ENCODE data around the gene TBC1D20. TPM values are rescaled to one million over a fixed set of nuclear protein-coding genes. Genes with fewer than 3 reads are reported as not detected.

TBC1D20 gene
- total RNA-seq, 1 experiment from 2014 or later = 35.8 TPM

DNA sequence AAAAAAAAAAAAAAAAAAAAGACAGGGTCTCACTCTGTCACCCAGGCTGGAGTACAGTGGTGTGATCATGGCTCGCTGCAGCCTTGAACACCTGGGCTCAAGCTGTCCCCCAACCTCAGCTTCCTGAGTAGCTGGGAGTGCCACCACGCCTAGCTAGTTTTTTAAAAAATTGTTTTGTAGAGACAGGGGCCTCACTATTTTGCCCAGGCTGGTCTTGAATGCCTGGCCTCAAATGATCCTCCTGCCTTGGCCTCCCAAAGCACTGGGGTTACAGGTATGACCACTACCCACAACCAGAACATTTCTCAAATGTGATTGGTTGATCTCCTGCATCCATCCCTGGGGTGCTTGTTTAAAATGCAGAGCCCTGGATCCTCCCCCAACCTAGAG, 59.8 kb downstream of the TBC1D20 start:
- Mint-ChIP-seq H3K27me3 (ENCODE audit: insufficient read depth, unreplicated experiment) (no peaks in the 10 kb centered on the region), H3K9me3 (ENCODE audit: unreplicated experiment) (no peaks in the 10 kb centered on the region), H3K27ac (ENCODE audit: unreplicated experiment) (peak overlapping the region; percentile 98), H3K4me1 (ENCODE audit: low read depth, unreplicated experiment) (peaks cover 34% of the 10 kb centered on the region), H3K4me3 (ENCODE audit: unreplicated experiment) (no peak overlapping the region), H3K36me3 (ENCODE audit: insufficient read depth, unreplicated experiment) (peaks cover 49% of the 10 kb centered on the region)
- TSS peak; percentile 47 for BruUV-seq (replicated peaks)
- Histone ChIP-seq H3K36me3 (ENCODE audit: control insufficient read depth, insufficient read depth, low read length) (no peaks in the 10 kb centered on the region; the same call in 1 of the 2 replicates), H3K4me3 (ENCODE audit: low read depth, low read length) (no peak overlapping the region), H3K9me3 (no peaks in the 10 kb centered on the region), H3K4me1 (peaks cover 33% of the 10 kb centered on the region), H3K27me3 (replicated peaks; ENCODE audit: control insufficient read depth, insufficient read depth, low read length) (no peaks in the 10 kb centered on the region)
- ChIA-PET CTCF (no interaction called here), POLR2A (interaction anchor here (0.6 to 0.7 kb wide), 3 partner anchors 22 to 55 kb away, joined by 3 to 5 read pairs (median 3); partner anchors contain the start of gene TRIB3)
- intact Hi-C loops (cut with micrococcal nuclease; ENCODE audit: unreplicated experiment) = loop anchor here (1.0 to 5.0 kb wide), 4 partner anchors 22 to 60 kb away; partner anchors contain the start of genes TBC1D20 and TRIB3
- DNase-seq = no peak
- TF ChIP-seq, protein P1, sequence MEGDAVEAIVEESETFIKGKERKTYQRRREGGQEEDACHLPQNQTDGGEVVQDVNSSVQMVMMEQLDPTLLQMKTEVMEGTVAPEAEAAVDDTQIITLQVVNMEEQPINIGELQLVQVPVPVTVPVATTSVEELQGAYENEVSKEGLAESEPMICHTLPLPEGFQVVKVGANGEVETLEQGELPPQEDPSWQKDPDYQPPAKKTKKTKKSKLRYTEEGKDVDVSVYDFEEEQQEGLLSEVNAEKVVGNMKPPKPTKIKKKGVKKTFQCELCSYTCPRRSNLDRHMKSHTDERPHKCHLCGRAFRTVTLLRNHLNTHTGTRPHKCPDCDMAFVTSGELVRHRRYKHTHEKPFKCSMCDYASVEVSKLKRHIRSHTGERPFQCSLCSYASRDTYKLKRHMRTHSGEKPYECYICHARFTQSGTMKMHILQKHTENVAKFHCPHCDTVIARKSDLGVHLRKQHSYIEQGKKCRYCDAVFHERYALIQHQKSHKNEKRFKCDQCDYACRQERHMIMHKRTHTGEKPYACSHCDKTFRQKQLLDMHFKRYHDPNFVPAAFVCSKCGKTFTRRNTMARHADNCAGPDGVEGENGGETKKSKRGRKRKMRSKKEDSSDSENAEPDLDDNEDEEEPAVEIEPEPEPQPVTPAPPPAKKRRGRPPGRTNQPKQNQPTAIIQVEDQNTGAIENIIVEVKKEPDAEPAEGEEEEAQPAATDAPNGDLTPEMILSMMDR (IDR thresholded peaks at IDR 0.05; ENCODE audit: insufficient read depth in 1 of 2, low read depth in 1 of 2, low read length in 1 of 2, severe bottlenecking in 1 of 2, unreplicated experiment in 1 of 2) = no peak

DNA sequence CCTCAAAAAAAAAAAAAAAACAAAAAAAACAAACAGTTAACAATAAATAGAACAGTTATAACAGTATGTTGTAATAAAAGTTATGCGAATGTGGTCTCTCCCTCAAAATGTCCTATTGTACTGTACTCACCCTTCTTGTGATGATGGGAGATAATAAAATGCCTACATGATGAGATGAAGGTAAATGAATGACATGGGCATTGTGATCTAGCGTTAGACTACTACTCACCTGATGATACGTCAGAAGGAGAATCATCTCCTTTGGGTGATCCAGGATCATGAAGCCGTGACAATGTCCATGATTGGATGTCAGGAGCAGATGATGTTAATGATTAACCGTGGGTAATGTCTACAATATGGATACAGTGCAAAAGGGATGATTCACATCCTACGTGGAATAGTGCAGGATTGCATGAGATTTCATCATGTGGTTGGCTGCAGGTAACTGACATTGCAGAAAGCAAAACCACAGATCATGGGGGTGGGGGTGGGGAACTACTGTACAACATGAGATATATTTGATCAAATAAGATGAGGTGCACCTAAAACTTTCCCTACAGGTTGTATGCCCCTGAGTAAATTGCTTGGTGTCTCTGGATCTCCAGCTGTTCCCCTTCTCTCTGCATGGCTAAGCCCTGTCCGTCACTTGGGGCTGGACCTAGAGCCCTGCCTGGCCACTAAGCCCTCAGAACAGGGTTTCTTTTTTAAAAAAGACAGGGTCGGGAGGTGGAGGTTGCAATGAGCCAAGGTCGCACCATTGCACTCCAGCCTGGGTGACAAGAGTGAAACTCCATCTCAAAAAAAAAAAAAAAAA, 60.4 kb downstream of the TBC1D20 start:
- H3K9me3 ChIP-seq = no peaks in the 10 kb centered on the region
- H3K27ac Mint-ChIP-seq (ENCODE audit: unreplicated experiment) = peak overlapping the region; percentile 98
- peak overlapping the region; percentile 58 for H3K4me3 Mint-ChIP-seq (ENCODE audit: unreplicated experiment)
- CTCF ChIA-PET = interaction anchor here (1.9 kb wide), 1 partner anchor 30 kb away, joined by 5 read pairs; no protein-coding TSS in a partner anchor
- peaks cover 28% of the 10 kb centered on the region for H3K4me1 Mint-ChIP-seq (ENCODE audit: low read depth, unreplicated experiment)
- H3K9me3 Mint-ChIP-seq (ENCODE audit: unreplicated experiment) = no peaks in the 10 kb centered on the region
- peaks cover 29% of the 10 kb centered on the region for H3K4me1 ChIP-seq
- DNase-seq = peak; percentile 92 to 94
- TF ChIP-seq, protein P1 (IDR thresholded peaks at IDR 0.05; ENCODE audit: insufficient read depth in 1 of 2, low read depth in 1 of 2, low read length in 1 of 2, severe bottlenecking in 1 of 2, unreplicated experiment in 1 of 2) = no peak
- H3K36me3 Mint-ChIP-seq (ENCODE audit: insufficient read depth, unreplicated experiment) = peaks cover 55% of the 10 kb centered on the region
- peaks cover under 1% of the 10 kb centered on the region for H3K36me3 ChIP-seq (ENCODE audit: control insufficient read depth, insufficient read depth, low read length)
- H3K27me3 ChIP-seq (replicated peaks; ENCODE audit: control insufficient read depth, insufficient read depth, low read length) = no peaks in the 10 kb centered on the region
- intact Hi-C loops (cut with micrococcal nuclease; ENCODE audit: unreplicated experiment) = loop anchor here (1.0 to 5.0 kb wide), 4 partner anchors 22 to 60 kb away; partner anchors contain the start of genes TBC1D20 and TRIB3
- POLR2A ChIA-PET = interaction anchor here (0.6 to 1.1 kb wide), 5 partner anchors 21 to 431 kb away, joined by 3 to 6 read pairs (median 4); partner anchors contain the start of gene TRIB3
- H3K27me3 Mint-ChIP-seq (ENCODE audit: insufficient read depth, unreplicated experiment) = no peaks in the 10 kb centered on the region
- H3K4me3 ChIP-seq (ENCODE audit: low read depth, low read length) = no peak overlapping the region
- BruUV-seq (replicated peaks) = no TSS peak

GRCh38 chr20:400454-401275, 61.7 kb downstream of the TBC1D20 start:
- CTCF ChIA-PET = interaction anchor here (0.9 to 1.9 kb wide), 3 partner anchors 10 to 70 kb away, joined by 3 to 5 read pairs (median 3); no protein-coding TSS in a partner anchor
- DNase-seq = no peak
- peak overlapping the region; percentile 98 for H3K27ac Mint-ChIP-seq (ENCODE audit: unreplicated experiment)

More at GRCh38 chr20:400454-401275, 61.7 kb downstream of the TBC1D20 start:
- no peaks in the 10 kb centered on the region for H3K9me3 Mint-ChIP-seq (ENCODE audit: unreplicated experiment)
- H3K4me1 Mint-ChIP-seq (ENCODE audit: low read depth, unreplicated experiment) = peaks cover 24% of the 10 kb centered on the region
- H3K27me3 Mint-ChIP-seq (ENCODE audit: insufficient read depth, unreplicated experiment) = no peaks in the 10 kb centered on the region
- BruUV-seq (replicated peaks) = TSS peak; percentile 80
- Histone ChIP-seq H3K36me3 (ENCODE audit: control insufficient read depth, insufficient read depth, low read length) (peaks cover 1% of the 10 kb centered on the region), H3K9me3 (no peaks in the 10 kb centered on the region), H3K4me1 (peaks cover 26% of the 10 kb centered on the region), H3K4me3 (ENCODE audit: low read depth, low read length) (no peak overlapping the region), H3K27me3 (replicated peaks; ENCODE audit: control insufficient read depth, insufficient read depth, low read length) (no peaks in the 10 kb centered on the region)
- intact Hi-C loops (cut with micrococcal nuclease; ENCODE audit: unreplicated experiment) = loop anchor here (5.0 kb wide), 1 partner anchor 62 kb away; the partner anchor contains the start of gene TBC1D20
- TF ChIP-seq, protein P1 (IDR thresholded peaks at IDR 0.05; ENCODE audit: insufficient read depth in 1 of 2, low read depth in 1 of 2, low read length in 1 of 2, severe bottlenecking in 1 of 2, unreplicated experiment in 1 of 2) = no peak
- peak overlapping the region; percentile 58 for H3K4me3 Mint-ChIP-seq (ENCODE audit: unreplicated experiment)
- H3K36me3 Mint-ChIP-seq (ENCODE audit: insufficient read depth, unreplicated experiment) = peaks cover 67% of the 10 kb centered on the region
- POLR2A ChIA-PET = interaction anchor here (0.6 to 1.6 kb wide), 7 partner anchors 16 to 433 kb away, joined by 3 to 6 read pairs (median 4); partner anchors contain the start of genes NRSN2 and TRIB3

Data from Caco-2 (cell line).